ENCODE data around the gene MAPK14.

MAPK14 gene

GRCh38 chr6:36071281-36071680, 43.7 kb downstream of the MAPK14 start:
- TF ChIP-seq, protein P1, sequence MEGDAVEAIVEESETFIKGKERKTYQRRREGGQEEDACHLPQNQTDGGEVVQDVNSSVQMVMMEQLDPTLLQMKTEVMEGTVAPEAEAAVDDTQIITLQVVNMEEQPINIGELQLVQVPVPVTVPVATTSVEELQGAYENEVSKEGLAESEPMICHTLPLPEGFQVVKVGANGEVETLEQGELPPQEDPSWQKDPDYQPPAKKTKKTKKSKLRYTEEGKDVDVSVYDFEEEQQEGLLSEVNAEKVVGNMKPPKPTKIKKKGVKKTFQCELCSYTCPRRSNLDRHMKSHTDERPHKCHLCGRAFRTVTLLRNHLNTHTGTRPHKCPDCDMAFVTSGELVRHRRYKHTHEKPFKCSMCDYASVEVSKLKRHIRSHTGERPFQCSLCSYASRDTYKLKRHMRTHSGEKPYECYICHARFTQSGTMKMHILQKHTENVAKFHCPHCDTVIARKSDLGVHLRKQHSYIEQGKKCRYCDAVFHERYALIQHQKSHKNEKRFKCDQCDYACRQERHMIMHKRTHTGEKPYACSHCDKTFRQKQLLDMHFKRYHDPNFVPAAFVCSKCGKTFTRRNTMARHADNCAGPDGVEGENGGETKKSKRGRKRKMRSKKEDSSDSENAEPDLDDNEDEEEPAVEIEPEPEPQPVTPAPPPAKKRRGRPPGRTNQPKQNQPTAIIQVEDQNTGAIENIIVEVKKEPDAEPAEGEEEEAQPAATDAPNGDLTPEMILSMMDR (IDR thresholded peaks at IDR 0.05; ENCODE audit: low read depth, low read length, missing control alignments): no peak
- H3K27ac ChIP-seq: no peak overlapping the region
- no peak for DNase-seq
- no peaks in the 10 kb centered on the region for H3K27me3 ChIP-seq (replicated peaks)
- peaks cover 5% of the 10 kb centered on the region for H3K36me3 ChIP-seq (replicated peaks)
- no peak overlapping the region for H3K4me3 ChIP-seq (ENCODE audit: low read depth, low read length)
- in situ Hi-C loops (cut with HindIII; ENCODE audit: low pct_ligation_motif_present, low sequenced_read_pairs): no loop called here

- in situ Hi-C loops (cut with HindIII; ENCODE audit: low pct_ligation_motif_present, low sequenced_read_pairs): no loop called here
- H3K4me3 ChIP-seq (ENCODE audit: low read depth, low read length): no peak overlapping the region
- H3K36me3 ChIP-seq (replicated peaks): peaks cover 5% of the 10 kb centered on the region
- TF ChIP-seq, protein P1 (IDR thresholded peaks at IDR 0.05; ENCODE audit: low read depth, low read length, missing control alignments): no peak
- no peaks in the 10 kb centered on the region for H3K27me3 ChIP-seq (replicated peaks)
- H3K27ac ChIP-seq: no peak overlapping the region
- no peak for DNase-seq
These were observed 44.1 kb downstream of the MAPK14 start for GRCh38 chr6:36071714-36072113.

- no peak overlapping the region for H3K4me3 ChIP-seq (ENCODE audit: low read depth, low read length)
- no peak overlapping the region for H3K27ac ChIP-seq
- in situ Hi-C loops (cut with HindIII; ENCODE audit: low pct_ligation_motif_present, low sequenced_read_pairs): no loop called here
- H3K27me3 ChIP-seq (replicated peaks): no peaks in the 10 kb centered on the region
- TF ChIP-seq, protein P1 (IDR thresholded peaks at IDR 0.05; ENCODE audit: low read depth, low read length, missing control alignments): no peak
- DNase-seq: no peak
- H3K36me3 ChIP-seq (replicated peaks): peaks cover 5% of the 10 kb centered on the region
These were observed 45.1 kb downstream of the MAPK14 start for GRCh38 chr6:36072681-36073080.

DNA sequence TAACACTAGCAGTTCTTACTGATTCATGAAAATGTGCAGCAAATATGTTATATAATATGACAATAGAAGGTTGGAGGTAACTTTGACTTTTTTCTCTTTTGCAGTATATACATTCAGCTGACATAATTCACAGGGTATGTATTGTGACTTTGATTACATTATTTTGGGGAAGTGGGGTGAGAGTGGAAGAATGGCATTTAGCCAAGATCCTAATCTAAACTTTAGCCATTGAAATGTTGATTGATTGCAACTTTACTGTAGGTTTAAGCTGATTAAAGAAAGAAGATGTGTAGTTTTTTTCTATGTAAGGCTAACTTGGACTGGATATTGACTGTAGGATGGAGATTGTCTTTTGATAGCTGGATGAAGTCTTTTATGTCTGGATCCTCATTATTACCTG, 46.0 kb downstream of the MAPK14 start:
- Histone ChIP-seq H3K36me3 (replicated peaks) (peaks cover 5% of the 10 kb centered on the region), H3K27ac (no peak overlapping the region), H3K27me3 (replicated peaks) (no peaks in the 10 kb centered on the region), H3K4me3 (ENCODE audit: low read depth, low read length) (no peak overlapping the region)
- in situ Hi-C loops (cut with HindIII; ENCODE audit: low pct_ligation_motif_present, low sequenced_read_pairs): no loop called here
- DNase-seq: no peak
- TF ChIP-seq, protein P1 (IDR thresholded peaks at IDR 0.05; ENCODE audit: low read depth, low read length, missing control alignments): no peak

GRCh38 chr6:36075656-36076055, 48.0 kb downstream of the MAPK14 start:
- no peak for DNase-seq
- Histone ChIP-seq H3K27ac (no peak overlapping the region), H3K27me3 (replicated peaks) (no peaks in the 10 kb centered on the region), H3K36me3 (replicated peaks) (peaks cover 14% of the 10 kb centered on the region), H3K4me3 (ENCODE audit: low read depth, low read length) (no peak overlapping the region)
- TF ChIP-seq, protein P1 (IDR thresholded peaks at IDR 0.05; ENCODE audit: low read depth, low read length, missing control alignments): peak; percentile 37
- in situ Hi-C loops (cut with HindIII; ENCODE audit: low pct_ligation_motif_present, low sequenced_read_pairs): no loop called here
